ENCODE measurements around the gene CAPN7.

CAPN7 gene

GRCh38 chr3:15253023-15253697 is 47.1 kb downstream of the CAPN7 start:
- H3K9ac ChIP-seq (ENCODE audit: low read depth, low read length), result no peak overlapping the region
- H3K27ac ChIP-seq (ENCODE audit: low read depth, low read length), result no peak overlapping the region
- H3K4me1 ChIP-seq (ENCODE audit: insufficient read depth, low read length), result no peaks in the 10 kb centered on the region
- peaks cover 91% of the 10 kb centered on the region for H3K36me3 ChIP-seq (ENCODE audit: insufficient read depth, low read length)
- H3K27me3 ChIP-seq (ENCODE audit: insufficient read depth, low read length), result no peaks in the 10 kb centered on the region
- H3K9me3 ChIP-seq (ENCODE audit: insufficient read depth, low read depth, low read length), result no peaks in the 10 kb centered on the region
- 93% methylated on average over 7 of the region's 7 CpGs for WGBS
- H3K4me3 ChIP-seq (ENCODE audit: low read length), result no peak overlapping the region

- H3K27ac ChIP-seq (ENCODE audit: low read depth, low read length), result no peak overlapping the region
- H3K36me3 ChIP-seq (ENCODE audit: insufficient read depth, low read length), result peaks cover 96% of the 10 kb centered on the region
- WGBS, result 92% methylated on average over 2 of the region's 2 CpGs
- H3K4me3 ChIP-seq (ENCODE audit: low read length), result no peak overlapping the region
- no peaks in the 10 kb centered on the region for H3K4me1 ChIP-seq (ENCODE audit: insufficient read depth, low read length)
- no peaks in the 10 kb centered on the region for H3K27me3 ChIP-seq (ENCODE audit: insufficient read depth, low read length)
- no peak overlapping the region for H3K9ac ChIP-seq (ENCODE audit: low read depth, low read length)
- H3K9me3 ChIP-seq (ENCODE audit: insufficient read depth, low read depth, low read length), result no peaks in the 10 kb centered on the region
Measured at GRCh38 chr3:15255215-15255614, 49.2 kb downstream of the CAPN7 start.

GRCh38 chr3:15256861-15257341 is 50.9 kb downstream of the CAPN7 start:
- no peaks in the 10 kb centered on the region for H3K9me3 ChIP-seq (ENCODE audit: insufficient read depth, low read depth, low read length)
- no peaks in the 10 kb centered on the region for H3K4me1 ChIP-seq (ENCODE audit: insufficient read depth, low read length)
- H3K9ac ChIP-seq (ENCODE audit: low read depth, low read length), result no peak overlapping the region
- H3K4me3 ChIP-seq (ENCODE audit: low read length), result no peak overlapping the region
- no peaks in the 10 kb centered on the region for H3K27me3 ChIP-seq (ENCODE audit: insufficient read depth, low read length)
- WGBS, result 96% methylated on average over 8 of the region's 8 CpGs
- peaks cover 83% of the 10 kb centered on the region for H3K36me3 ChIP-seq (ENCODE audit: insufficient read depth, low read length)
- H3K27ac ChIP-seq (ENCODE audit: low read depth, low read length), result no peak overlapping the region

- Histone ChIP-seq H3K9me3 (ENCODE audit: insufficient read depth, low read depth, low read length) (no peaks in the 10 kb centered on the region), H3K36me3 (ENCODE audit: insufficient read depth, low read length) (peaks cover 66% of the 10 kb centered on the region), H3K4me1 (ENCODE audit: insufficient read depth, low read length) (no peaks in the 10 kb centered on the region), H3K4me3 (ENCODE audit: low read length) (no peak overlapping the region), H3K27me3 (ENCODE audit: insufficient read depth, low read length) (no peaks in the 10 kb centered on the region), H3K27ac (ENCODE audit: low read depth, low read length) (no peak overlapping the region), H3K9ac (ENCODE audit: low read depth, low read length) (no peak overlapping the region)
- WGBS, result 94% methylated on average over 7 of the region's 7 CpGs
Measured at GRCh38 chr3:15258720-15259119, 52.7 kb downstream of the CAPN7 start.

DNA sequence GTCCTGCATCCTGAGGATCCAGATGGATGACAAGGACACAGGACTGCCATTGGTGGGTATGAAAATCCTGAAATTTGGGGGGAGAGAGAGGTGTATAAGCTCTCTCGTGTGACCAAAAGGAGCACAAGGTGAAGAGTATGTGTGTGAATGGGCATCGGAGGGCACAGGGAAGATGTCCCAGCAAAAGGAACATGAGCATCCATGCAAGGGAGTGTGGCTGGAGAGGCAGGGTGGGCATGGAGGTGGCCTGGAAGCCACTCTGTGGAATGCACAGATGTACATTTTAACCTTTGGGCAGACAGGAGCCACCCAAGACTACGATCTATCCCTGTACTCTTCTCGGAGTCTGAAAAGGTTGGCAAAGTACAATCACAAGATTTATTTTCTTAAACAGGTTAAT is 54.5 kb downstream of the CAPN7 start:
- H3K4me1 ChIP-seq (ENCODE audit: insufficient read depth, low read length), result no peaks in the 10 kb centered on the region
- no peaks in the 10 kb centered on the region for H3K27me3 ChIP-seq (ENCODE audit: insufficient read depth, low read length)
- no peak overlapping the region for H3K9ac ChIP-seq (ENCODE audit: low read depth, low read length)
- H3K27ac ChIP-seq (ENCODE audit: low read depth, low read length), result no peak overlapping the region
- no peak overlapping the region for H3K4me3 ChIP-seq (ENCODE audit: low read length)
- whole genome bisulfite sequencing, result 93% methylated on average over 4 of the region's 4 CpGs
- H3K36me3 ChIP-seq (ENCODE audit: insufficient read depth, low read length), result peaks cover 49% of the 10 kb centered on the region
- H3K9me3 ChIP-seq (ENCODE audit: insufficient read depth, low read depth, low read length), result no peaks in the 10 kb centered on the region

DNA sequence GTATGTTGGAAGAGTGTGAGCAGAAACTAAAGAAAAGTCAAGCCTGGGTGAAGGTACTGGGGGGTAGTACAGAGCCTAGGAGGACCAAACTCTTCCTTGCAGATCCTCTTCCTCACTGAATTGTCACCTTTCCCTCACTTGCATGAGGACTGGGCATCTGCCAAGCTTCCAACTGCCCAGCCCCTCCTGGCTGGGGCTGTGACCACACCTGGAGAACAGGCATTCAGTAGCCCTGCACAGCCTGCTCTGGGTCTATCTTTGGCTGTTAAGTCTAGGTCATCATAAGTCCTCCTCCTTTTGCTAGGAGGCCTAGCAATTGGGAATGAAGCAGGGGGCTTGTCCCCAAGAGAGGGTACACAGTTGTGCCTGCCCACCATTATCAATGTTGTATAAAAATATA is 55.2 kb downstream of the CAPN7 start:
- no peaks in the 10 kb centered on the region for H3K9me3 ChIP-seq (ENCODE audit: insufficient read depth, low read depth, low read length)
- H3K4me1 ChIP-seq (ENCODE audit: insufficient read depth, low read length), result no peaks in the 10 kb centered on the region
- no peak overlapping the region for H3K9ac ChIP-seq (ENCODE audit: low read depth, low read length)
- H3K4me3 ChIP-seq (ENCODE audit: low read length), result no peak overlapping the region
- H3K27me3 ChIP-seq (ENCODE audit: insufficient read depth, low read length), result no peaks in the 10 kb centered on the region
- peaks cover 41% of the 10 kb centered on the region for H3K36me3 ChIP-seq (ENCODE audit: insufficient read depth, low read length)
- H3K27ac ChIP-seq (ENCODE audit: low read depth, low read length), result no peak overlapping the region

DNA sequence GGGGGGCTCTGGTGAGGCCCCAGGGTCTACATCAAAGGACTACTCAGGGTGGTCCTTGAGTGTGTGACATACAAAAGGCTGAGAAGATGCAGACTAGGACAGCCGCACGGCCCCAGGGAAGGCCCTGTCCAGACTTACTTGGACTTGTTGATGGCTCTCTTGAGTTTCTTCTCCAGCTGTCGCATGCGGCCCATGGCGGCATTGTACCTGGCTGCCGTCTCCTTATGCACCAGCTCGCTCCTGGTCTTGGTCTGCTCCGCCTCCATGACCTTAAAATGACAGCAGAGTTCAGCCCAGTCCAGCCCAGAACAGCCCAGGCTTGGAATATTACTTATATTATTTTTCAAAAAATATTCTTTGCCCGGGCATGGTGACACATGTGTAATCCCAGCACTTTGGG is 56.0 kb downstream of the CAPN7 start:
- Histone ChIP-seq H3K9me3 (ENCODE audit: insufficient read depth, low read depth, low read length) (no peaks in the 10 kb centered on the region), H3K4me1 (ENCODE audit: insufficient read depth, low read length) (no peaks in the 10 kb centered on the region), H3K4me3 (ENCODE audit: low read length) (no peak overlapping the region), H3K9ac (ENCODE audit: low read depth, low read length) (no peak overlapping the region), H3K27me3 (ENCODE audit: insufficient read depth, low read length) (no peaks in the 10 kb centered on the region), H3K27ac (ENCODE audit: low read depth, low read length) (no peak overlapping the region), H3K36me3 (ENCODE audit: insufficient read depth, low read length) (peaks cover 34% of the 10 kb centered on the region)
- WGBS, result 96% methylated on average over 9 of the region's 9 CpGs

GRCh38 chr3:15263120-15263519 is 57.1 kb downstream of the CAPN7 start:
- Histone ChIP-seq H3K4me3 (ENCODE audit: low read length) (no peak overlapping the region), H3K27me3 (ENCODE audit: insufficient read depth, low read length) (no peaks in the 10 kb centered on the region), H3K4me1 (ENCODE audit: insufficient read depth, low read length) (0 out of 2 replicates have a peak, but pooled peaks cover under 1% of the 10 kb centered on the region), H3K36me3 (ENCODE audit: insufficient read depth, low read length) (peaks cover 23% of the 10 kb centered on the region), H3K9me3 (ENCODE audit: insufficient read depth, low read depth, low read length) (no peaks in the 10 kb centered on the region), H3K9ac (ENCODE audit: low read depth, low read length) (no peak overlapping the region), H3K27ac (ENCODE audit: low read depth, low read length) (no peak overlapping the region)
- WGBS, result 96% methylated on average over 4 of the region's 4 CpGs

DNA sequence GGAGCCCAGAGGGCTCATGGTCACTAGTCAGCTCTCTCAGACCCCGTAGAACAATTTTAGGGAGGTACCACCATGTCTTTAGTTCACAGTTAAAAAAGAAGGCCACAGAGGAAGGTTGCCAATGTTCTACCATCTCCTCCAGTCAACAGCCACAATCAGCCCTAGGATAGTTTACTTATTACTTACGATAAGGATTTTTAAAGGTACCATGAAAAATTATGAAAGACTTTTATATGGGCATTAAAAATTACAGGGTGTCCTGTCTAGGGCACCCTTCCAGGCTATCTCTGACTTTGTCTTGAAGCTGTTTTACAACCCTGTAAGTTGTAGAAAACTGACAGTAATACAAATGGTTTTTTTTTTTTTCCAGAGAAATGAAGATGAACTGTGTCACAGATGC is 57.9 kb downstream of the CAPN7 start:
- Histone ChIP-seq H3K4me1 (ENCODE audit: insufficient read depth, low read length) (0 out of 2 replicates have a peak, but pooled peaks cover 2% of the 10 kb centered on the region), H3K36me3 (ENCODE audit: insufficient read depth, low read length) (peaks cover 16% of the 10 kb centered on the region), H3K27ac (ENCODE audit: low read depth, low read length) (no peak overlapping the region), H3K9ac (ENCODE audit: low read depth, low read length) (no peak overlapping the region), H3K27me3 (ENCODE audit: insufficient read depth, low read length) (no peaks in the 10 kb centered on the region), H3K9me3 (ENCODE audit: insufficient read depth, low read depth, low read length) (no peaks in the 10 kb centered on the region), H3K4me3 (ENCODE audit: low read length) (no peak overlapping the region)
- WGBS, result 97% methylated on average over 2 of the region's 2 CpGs

GRCh38 chr3:15264486-15264885 is 58.4 kb downstream of the CAPN7 start:
- no peak overlapping the region for H3K27ac ChIP-seq (ENCODE audit: low read depth, low read length)
- 93% methylated on average over 1 of the region's 2 CpGs for WGBS
- H3K36me3 ChIP-seq (ENCODE audit: insufficient read depth, low read length), result peaks cover 10% of the 10 kb centered on the region; the same call in 1 of the 2 replicates
- H3K9me3 ChIP-seq (ENCODE audit: insufficient read depth, low read depth, low read length), result no peaks in the 10 kb centered on the region
- no peaks in the 10 kb centered on the region for H3K27me3 ChIP-seq (ENCODE audit: insufficient read depth, low read length)
- 0 out of 2 replicates have a peak, but pooled peaks cover 2% of the 10 kb centered on the region for H3K4me1 ChIP-seq (ENCODE audit: insufficient read depth, low read length)
- no peak overlapping the region for H3K9ac ChIP-seq (ENCODE audit: low read depth, low read length)
- H3K4me3 ChIP-seq (ENCODE audit: low read length), result no peak overlapping the region

- no peak overlapping the region for H3K27ac ChIP-seq (ENCODE audit: low read depth, low read length)
- 94% methylated on average over 19 of the region's 19 CpGs for whole genome bisulfite sequencing
- H3K4me1 ChIP-seq (ENCODE audit: insufficient read depth, low read length), result 0 out of 2 replicates have a peak, but pooled peaks cover 2% of the 10 kb centered on the region
- H3K9me3 ChIP-seq (ENCODE audit: insufficient read depth, low read depth, low read length), result no peaks in the 10 kb centered on the region
- H3K36me3 ChIP-seq (ENCODE audit: insufficient read depth, low read length), result no peaks in the 10 kb centered on the region
- H3K9ac ChIP-seq (ENCODE audit: low read depth, low read length), result no peak overlapping the region
- H3K4me3 ChIP-seq (ENCODE audit: low read length), result no peak overlapping the region
- no peaks in the 10 kb centered on the region for H3K27me3 ChIP-seq (ENCODE audit: insufficient read depth, low read length)
Measured at GRCh38 chr3:15265655-15266509, 59.8 kb downstream of the CAPN7 start.
